Adrenal gland (tissue), 12 donors: ENCODE results near the gene BLM. TPM values are rescaled to one million over a fixed set of nuclear protein-coding genes. Genes with fewer than 3 reads are reported as not detected.

Experiments used
- DNase-seq, 7 donors: peaks; one replicate each; pipeline ENCODE4 v3.0.0-alpha.2; 2019 to 2020
- H3K27ac ChIP-seq, 5 donors: fragments of 200-600 bp; sonication (generic) in 4 of 5; 1 replicate in 3 of 5; 2 replicates in 2 of 5; pipeline versions ENCODE4 v1.5.1 to v1.8.0; 2016 to 2020; ENCODE audit warnings: mild to moderate bottlenecking in 1 of 5
- H3K27me3 ChIP-seq: fragments of 200-600 bp; 2 replicates; pipeline ENCODE4 v1.8.0; 2021
- H3K36me3 ChIP-seq, 2 donors: fragments of 200-600 bp; replicated peaks in 1 of 2; 1 replicate in 1 of 2; 2 replicates in 1 of 2; pipeline versions ENCODE4 v1.5.1 to v1.8.0; 2018 to 2022
- H3K4me1 ChIP-seq, 2 donors: fragments of 200-600 bp; replicated peaks in 1 of 2; 1 replicate in 1 of 2; 2 replicates in 1 of 2; pipeline versions ENCODE4 v1.5.1 to v1.8.0; 2018 to 2021
- H3K4me3 ChIP-seq, 4 donors: fragments of 200-600 bp; sonication (generic) in 3 of 4; one replicate each; pipeline ENCODE4 v1.5.1; 2016 to 2018
- H3K9me3 ChIP-seq, 3 donors: fragments of 200-600 bp; sonication (generic) in 1 of 3; replicated peaks in 1 of 3; 1 replicate in 2 of 3; 2 replicates in 1 of 3; pipeline versions ENCODE4 v1.5.1 to v1.8.0; 2016 to 2021
- CTCF ChIP-seq, 6 experiments: fragments of 450-650 bp in 4 of 6; fragments of 200-600 bp in 2 of 6; sonication (generic) in 1 of 6; IDR thresholded peaks; 1 replicate in 5 of 6; 2 replicates in 1 of 6; pipeline versions ENCODE4 v1.5.1 to v1.8.0; 2016 to 2021; ENCODE audit warnings: antibody characterized with exemption in 6 of 6, mild to moderate bottlenecking in 2 of 6, moderate library complexity in 1 of 6
- POLR2A ChIP-seq, 2 donors: fragments of 450-650 bp; IDR thresholded peaks; one replicate each; pipeline ENCODE4 v1.6.1; 2017; ENCODE audit warnings: antibody characterized with exemption in 2 of 2, mild to moderate bottlenecking in 2 of 2, moderate library complexity in 1 of 2
- WGBS, 4 donors: extraction: QIAGEN DNeasy Blood & Tissue Kit in 2 of 4; methylation state at CpG; one replicate each; pipeline versions ENCODE4 v1.1.5 to v1.1.7; 2013 to 2017; 5-methylcytosine and 5-hydroxymethylcytosine counted together
- intact Hi-C, 2 donors: fragments of 100-400 bp; cut with DNase I; formaldehyde crosslinking; loops; one replicate each; pipeline versions ENCODE4 v1.14.1 to v1.15.0; 2022 to 2023
- polyA plus RNA-seq, 3 donors: library from polyadenylated mRNA; stranded (reverse); fragments of 200-250 nt in 2 of 3; fragments of 350-450 nt in 1 of 3; fragmentation: Illumina TruSeq in 1 of 3; extraction: RNeasy Lipid Tissue Mini Kit (QIAGEN cat#74804) in 1 of 3; gene quantifications; one replicate each; pipeline ENCODE4 v1.2.3, GENCODE V29; 2013 to 2014
- total RNA-seq, 9 donors: library from RNA; depleted of rRNA in 4 of 9; stranded (reverse); fragments of >200 nt in 4 of 9; fragments of 120-200 nt in 1 of 9; fragmentation: NEBNext Ultra II Directional in 1 of 9; extraction: Animal tissue kit (Norgen Biotek cat#: 25700) in 1 of 9; gene quantifications; one replicate each; pipeline versions ENCODE4 v1.1.0 to v1.2.4, GENCODE V29; 2013 to 2023
- donor health status: healthy with polysubstance abuse.
- donor health status: Bipolar disorder and iron deficiency.
- donor health status: DM: yes; HTN: yes; CAD: no.
- donor health status: DM: no; HTN: no; CAD: no.
- donor health status: DM: no; HTN: no; CAD: no.
- donor health status: DM: yes; HTN: yes; CAD: no.

BLM gene
- total and polyA plus RNA-seq, 12 donors: 0.24 to 6.8 (median 1.3) TPM

GRCh38 chr15:90711842-90712241 lies 5.3 kb upstream of the BLM start:
- Histone ChIP-seq H3K27ac (no peak overlapping the region), H3K4me1 (no peaks in the 10 kb centered on the region), H3K4me3 (no peak overlapping the region), H3K27me3 (no peaks in the 10 kb centered on the region), H3K36me3 (no peaks in the 10 kb centered on the region), H3K9me3 (no peaks in the 10 kb centered on the region)
- 79 to 88% (median 84%) methylated on average over 2 of the region's 2 CpGs for WGBS, 4 donors
- no peak for TF ChIP-seq POLR2A (IDR thresholded peaks at IDR 0.05)
- no peak for TF ChIP-seq CTCF (IDR thresholded peaks at IDR 0.05)
- DNase-seq: no peak
- intact Hi-C loops: loop anchor here in 1 of 2 donors (10.0 kb wide), 1 partner anchor 173 kb away; the partner anchor contains the start of gene FES

- 85 to 97% (median 91%) methylated on average over 1 of the region's 1 CpG for WGBS, 4 donors
- intact Hi-C loops: loop anchor here in 1 of 2 donors (10.0 kb wide), 1 partner anchor 172 kb away; the partner anchor contains the start of gene FES
Measured at GRCh38 chr15:90713081-90713480, 4.1 kb upstream of the BLM start.

GRCh38 chr15:90716317-90716975 lies 700 bp upstream of the BLM start:
- no peaks in the 10 kb centered on the region for H3K9me3 ChIP-seq
- H3K4me3 ChIP-seq: peak overlapping the region in 2 of 4 donors; percentile 69 to 72
- intact Hi-C loops: loop anchor here in 1 of 2 donors (10.0 kb wide), 1 partner anchor 168 kb away; the partner anchor contains the start of gene FES
- peak overlapping the region in 4 of 5 donors; percentile 81 to 93 (median 88) for H3K27ac ChIP-seq
- TF ChIP-seq CTCF (IDR thresholded peaks at IDR 0.05): no peak
- no peak for TF ChIP-seq POLR2A (IDR thresholded peaks at IDR 0.05)
- no peaks in the 10 kb centered on the region for H3K27me3 ChIP-seq
- no peak for DNase-seq
- WGBS, 4 donors: 9 to 11% (median 10%) methylated on average over 14 of the region's 14 CpGs
- H3K36me3 ChIP-seq: no peaks in the 10 kb centered on the region
- peaks cover 0 to 5% of the 10 kb centered on the region in 2 donors for H3K4me1 ChIP-seq

More at GRCh38 chr15:90713081-90713480, 4.1 kb upstream of the BLM start:
- no peak overlapping the region for H3K27ac ChIP-seq
- no peaks in the 10 kb centered on the region for H3K27me3 ChIP-seq
- no peaks in the 10 kb centered on the region for H3K36me3 ChIP-seq
- no peak for TF ChIP-seq POLR2A (IDR thresholded peaks at IDR 0.05)
- TF ChIP-seq CTCF (IDR thresholded peaks at IDR 0.05): no peak
- H3K4me1 ChIP-seq: peaks cover 0 to 5% of the 10 kb centered on the region in 2 donors
- H3K4me3 ChIP-seq: no peak overlapping the region
- no peak for DNase-seq
- H3K9me3 ChIP-seq: no peaks in the 10 kb centered on the region

GRCh38 chr15:90718232-90718631 lies 1.1 kb downstream of the BLM start:
- no peak overlapping the region for H3K27ac ChIP-seq
- H3K36me3 ChIP-seq: no peaks in the 10 kb centered on the region
- H3K27me3 ChIP-seq: no peaks in the 10 kb centered on the region
- H3K9me3 ChIP-seq: no peaks in the 10 kb centered on the region
- no peak overlapping the region for H3K4me3 ChIP-seq
- intact Hi-C loops: loop anchor here in 1 of 2 donors (10.0 kb wide), 1 partner anchor 167 kb away; the partner anchor contains the start of gene FES
- H3K4me1 ChIP-seq: peaks cover 0 to 5% of the 10 kb centered on the region in 2 donors
- no peak for TF ChIP-seq CTCF (IDR thresholded peaks at IDR 0.05)
- no peak for TF ChIP-seq POLR2A (IDR thresholded peaks at IDR 0.05)
- 59 to 67% (median 61%) methylated on average over 5 of the region's 5 CpGs for WGBS, 4 donors
- no peak for DNase-seq
